ENCODE data around the gene SLC41A3.
"Not testable (repeated sequence)": the region's sequence is repeated elsewhere in the genome, so short reads cannot be mapped to it uniquely, and the experiment has no call there.

Gene SLC41A3

DNA sequence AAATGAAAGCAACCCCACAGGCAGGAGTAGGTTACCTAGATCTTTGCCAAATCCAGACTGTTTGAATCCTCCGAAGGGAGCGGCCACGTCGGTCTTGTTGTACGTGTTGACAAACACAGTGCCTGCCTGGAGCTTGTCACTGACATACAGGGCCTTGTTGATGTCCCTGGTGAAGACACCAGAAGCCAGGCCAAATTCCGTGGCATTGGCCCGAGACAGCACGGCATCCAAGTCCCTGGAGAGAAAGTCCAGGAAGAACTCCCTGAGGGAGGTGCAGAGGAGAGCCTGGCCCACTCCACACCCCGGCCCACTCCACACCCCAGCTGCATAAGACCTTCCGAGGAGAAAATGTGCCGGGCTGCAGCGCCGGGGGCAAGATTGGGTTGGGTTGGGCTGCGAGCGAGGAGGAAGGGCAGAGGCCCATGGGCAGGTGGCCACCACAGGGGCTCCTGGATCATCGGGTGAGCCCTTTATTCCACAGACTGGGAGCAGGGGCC lies 21.8 kb upstream of the SLC41A3 start:
- no peak for DNase-seq

DNA sequence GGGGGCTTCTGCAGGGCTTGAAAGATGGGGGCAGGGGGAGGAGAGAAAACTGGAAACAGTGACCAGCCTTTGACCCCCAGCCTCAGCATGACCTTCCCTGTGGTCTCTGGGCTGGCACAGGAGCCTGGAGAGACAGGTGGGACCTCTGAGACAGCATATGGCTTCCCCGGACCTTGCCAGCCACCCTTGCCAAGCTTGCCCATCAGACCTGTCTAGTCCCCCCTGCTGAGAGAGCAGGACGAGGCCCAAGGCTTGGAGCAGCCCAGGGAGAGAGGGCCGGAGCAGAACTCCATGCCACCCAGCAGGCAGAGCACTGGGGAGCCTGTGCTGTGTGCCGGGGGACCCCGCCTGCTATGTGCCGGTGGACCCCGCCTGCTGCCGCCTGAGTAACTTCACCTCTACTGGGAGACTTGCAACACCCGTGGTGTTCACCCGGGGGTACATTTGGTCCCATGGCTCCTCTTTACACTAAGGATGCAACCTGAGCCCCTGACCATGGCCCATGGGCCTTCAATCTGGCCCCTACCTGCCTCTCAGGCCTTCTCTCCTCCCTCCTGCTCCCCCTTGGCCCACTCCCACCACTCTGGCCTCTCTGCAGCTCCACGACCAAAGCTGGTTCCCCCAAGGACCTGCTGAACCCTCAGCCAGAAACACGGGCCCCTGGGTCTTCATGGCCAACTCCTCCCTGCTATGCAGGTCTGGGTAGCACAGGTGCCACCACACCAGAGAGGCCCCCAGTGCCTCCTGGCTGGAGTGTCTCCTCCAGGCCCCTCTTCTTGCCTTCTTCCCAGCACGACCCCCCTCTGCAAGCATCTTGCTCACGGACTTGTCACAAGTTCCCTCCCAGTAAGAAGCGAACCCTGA lies 21.1 kb upstream of the SLC41A3 start:
- no peak for DNase-seq

DNA sequence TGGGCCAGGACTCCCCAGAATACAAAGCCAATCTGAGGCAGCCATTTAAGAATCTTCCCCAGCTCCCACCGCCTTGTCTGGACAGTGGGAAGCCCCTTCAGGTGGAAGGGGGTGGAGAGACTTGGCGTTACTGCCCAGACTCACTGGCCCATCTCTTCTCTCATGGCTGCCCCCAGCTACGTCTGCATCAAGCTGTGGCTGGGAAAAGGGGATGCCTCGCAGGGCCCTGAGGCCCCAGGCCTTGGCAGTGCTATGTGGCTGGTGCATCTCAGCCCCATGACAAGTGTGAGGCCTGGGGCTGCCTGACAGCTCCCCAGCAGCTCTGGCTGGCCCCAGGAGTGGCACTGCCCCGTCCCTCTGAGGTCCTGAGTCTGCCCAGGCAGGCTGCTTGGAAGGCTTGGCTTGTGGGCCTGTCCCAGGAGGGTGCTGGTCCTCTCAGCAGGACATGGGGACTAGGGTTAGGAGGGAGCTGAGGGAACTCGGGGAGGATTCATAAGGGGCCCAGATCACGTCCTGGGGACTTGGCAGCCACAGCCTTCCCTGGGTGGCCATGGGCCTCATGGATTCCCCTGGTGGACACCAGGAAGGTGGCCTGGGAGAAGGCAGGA lies 20.2 kb upstream of the SLC41A3 start:
- DNase-seq, result no peak

DNA sequence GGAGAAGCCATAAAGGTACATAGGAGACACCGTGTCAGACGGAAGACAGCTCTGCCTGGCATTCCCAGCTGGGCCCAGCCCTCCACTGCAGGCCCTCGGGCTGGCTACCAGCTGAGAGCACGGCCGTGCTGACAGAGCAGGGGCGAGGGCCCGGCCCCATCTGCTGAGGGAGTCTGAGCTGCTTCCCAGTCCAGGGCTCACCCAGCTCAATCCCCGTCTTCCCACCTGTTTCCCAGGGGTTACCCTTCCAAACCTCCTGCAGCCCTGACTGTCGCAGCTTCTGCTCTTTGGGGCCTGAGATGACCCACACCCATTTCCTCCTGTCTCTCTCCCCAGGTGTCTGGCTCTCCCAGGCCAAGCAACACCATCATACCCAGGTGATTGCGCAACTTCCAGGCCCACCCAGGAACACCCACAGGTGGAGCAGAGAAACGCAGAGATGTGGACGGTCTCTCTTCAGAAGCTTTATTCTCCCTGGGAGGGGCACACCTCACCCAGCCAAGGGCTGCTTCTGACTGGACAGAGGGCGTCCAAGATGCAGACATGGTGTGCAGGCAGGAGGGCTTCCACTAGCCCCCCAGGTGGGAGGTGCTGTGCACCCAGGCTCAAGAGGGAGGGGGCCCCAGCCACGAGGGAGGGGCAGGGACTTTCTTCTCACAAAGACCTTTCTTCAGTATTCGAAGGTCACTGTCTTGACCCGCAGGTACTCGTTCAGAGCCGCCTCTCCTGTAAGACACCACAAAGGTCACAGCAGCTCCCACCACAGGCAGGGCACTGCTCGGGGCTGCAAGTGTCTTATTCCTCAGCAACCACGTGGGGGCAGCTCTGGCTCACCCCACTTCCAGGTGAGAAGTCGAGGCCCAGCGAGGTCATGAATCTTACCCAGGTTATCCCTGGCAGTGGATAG lies 19.4 kb upstream of the SLC41A3 start:
- DNase-seq, result no peak

DNA sequence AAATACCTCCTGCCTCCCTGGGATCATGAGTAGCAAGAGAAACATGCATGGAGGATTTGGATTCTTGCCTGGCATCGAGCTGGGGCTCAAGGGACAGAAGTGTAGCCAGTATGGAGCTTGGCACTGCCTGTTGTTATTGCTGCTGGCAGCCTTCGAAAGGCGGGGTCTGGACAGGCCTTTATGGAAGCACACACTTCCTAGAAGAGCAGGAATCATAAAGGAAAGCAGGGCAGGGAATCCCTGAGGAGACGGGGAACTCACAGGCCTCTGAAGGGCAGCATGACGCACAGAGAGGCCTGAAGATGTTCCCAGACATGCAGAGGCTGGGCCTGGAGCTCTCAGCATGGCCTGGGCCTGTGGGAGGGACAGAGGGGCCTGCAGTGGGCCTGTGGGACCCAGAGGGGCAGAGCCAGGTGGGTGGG lies 18.6 kb upstream of the SLC41A3 start:
- no peak for DNase-seq

DNA sequence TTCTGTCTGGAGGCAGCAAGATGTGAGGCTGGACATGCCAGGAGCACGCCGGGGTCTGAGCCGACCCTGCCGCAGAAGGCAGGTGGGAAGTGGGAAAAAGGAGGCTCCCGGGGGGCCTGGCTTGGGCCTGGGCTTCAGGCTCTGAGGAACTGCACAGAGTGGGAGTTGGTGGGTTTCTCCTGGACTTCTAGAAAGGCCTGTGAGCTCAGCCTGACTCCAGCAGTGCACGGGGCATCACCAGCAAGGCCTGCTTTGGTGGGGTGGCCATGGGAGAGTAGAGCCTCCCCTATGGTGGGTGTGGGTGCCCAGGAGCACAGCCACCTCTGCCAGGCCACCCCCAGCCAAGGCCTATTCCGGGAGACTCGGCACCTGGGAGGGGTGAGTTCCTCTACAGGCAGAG lies 18.1 kb upstream of the SLC41A3 start:
- no peak for DNase-seq

DNA sequence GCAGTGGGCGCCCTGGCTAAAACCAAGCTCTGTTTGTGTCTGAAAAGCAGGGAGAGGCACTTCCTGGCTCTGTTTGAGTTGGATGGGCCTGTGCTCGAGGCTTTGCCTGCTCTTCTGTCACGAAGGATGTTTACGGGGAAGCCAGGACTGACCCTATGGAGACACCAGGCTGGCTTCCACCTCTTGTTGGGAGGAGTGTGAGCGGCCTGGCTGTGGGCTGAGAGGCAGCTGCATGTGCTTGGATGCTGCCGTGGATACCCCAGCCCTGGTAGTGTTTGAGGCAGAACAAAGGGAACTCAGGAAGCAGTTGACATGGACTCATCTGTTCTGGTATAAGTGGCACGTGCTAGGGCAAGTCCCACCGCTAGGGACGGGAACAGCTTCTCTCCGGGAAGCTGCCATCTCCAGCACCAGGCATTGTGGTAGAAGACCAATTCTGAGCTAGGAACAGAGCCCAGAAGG lies 17.6 kb upstream of the SLC41A3 start:
- no peak for DNase-seq

DNA sequence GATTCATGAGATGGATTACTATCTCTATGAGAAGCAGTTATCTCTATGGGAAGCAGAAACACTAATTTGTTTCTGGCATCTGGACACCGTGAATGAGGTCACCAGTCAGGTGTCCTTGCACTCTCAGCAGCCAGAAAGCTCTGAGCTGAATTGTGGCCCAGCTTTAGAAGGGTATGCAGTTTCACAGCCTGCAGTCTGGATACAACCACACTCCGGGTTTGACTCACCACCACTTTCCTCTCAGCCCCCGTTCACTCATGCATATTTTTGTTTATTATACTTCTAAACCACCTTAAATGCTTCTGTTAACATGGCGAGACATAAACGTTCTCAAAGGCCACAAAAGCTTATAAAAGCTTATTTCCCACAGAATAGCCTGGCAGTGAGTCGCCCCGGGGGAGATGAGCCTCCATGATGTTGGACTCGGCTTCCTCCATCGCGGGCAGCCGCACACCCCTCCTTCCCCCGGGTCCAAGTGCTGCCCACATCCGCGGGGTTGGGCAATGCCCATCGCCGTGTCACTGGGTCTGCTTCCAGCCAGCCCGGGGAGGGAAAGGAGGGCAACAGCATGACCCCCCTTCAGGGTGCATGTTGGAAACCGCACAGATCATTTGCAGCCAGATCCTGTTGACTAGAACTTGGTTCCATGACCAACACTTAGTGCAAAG lies 16.8 kb upstream of the SLC41A3 start:
- DNase-seq, result no peak

DNA sequence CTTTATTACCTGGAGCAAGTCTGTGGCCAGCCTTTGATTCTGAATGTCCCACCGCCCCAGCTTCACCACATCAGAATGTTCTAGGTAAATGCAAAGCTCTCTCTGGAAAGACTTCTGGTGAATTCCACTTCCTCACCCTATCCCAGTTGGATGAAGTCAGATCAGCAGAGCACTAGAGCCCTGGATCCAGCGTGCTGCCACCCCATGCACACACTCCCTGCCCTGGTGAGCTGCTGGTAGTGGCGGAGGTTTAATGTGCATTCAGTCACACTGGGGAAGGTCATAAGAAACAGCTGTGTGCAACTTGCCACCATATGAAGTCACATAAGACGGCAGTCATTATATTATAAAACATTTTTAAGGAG lies 16.3 kb upstream of the SLC41A3 start:
- DNase-seq, result no peak

DNA sequence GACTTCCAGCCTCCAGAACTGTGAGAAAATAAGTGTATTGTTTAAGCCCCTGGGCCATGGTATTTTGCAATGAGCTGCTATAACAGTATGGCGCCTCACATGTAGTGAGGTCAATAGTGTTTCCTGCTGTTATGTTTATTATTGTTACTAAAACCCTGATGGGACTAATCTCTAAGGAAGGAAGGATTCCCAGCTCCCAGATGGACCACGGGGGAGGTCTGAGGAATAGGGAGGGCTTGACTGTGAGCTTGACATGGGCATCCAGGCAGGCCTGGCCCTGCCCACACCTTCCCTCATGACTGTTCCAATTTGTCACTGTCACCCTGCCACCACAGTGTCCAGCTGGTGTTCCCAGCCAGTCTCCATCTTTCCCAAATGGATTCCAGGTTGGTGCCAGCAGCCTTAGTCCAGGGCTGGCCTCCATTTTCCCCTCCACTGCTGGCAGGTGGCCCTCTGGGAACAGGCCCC lies 14.5 kb upstream of the SLC41A3 start:
- DNase-seq, result no peak

DNA sequence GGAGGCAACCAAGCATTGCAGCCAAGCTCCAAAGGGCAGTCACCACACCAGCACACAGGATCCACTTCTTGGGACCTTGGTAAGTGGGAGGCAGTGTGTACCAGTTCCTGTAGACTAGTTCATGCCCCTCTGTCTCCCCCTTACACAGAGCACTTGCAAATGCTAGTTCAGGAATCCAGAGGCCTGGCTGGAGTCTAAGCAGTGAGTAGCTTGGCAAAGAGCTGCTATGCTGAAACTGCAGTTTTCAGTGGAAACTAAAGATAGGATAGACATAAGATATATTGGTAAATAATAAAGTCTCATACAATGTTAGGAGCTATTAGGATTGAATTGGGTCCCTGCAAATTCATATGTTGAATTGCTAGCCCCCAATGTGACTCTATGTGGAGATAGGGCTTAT lies 13.9 kb upstream of the SLC41A3 start:
- no peak for DNase-seq

DNA sequence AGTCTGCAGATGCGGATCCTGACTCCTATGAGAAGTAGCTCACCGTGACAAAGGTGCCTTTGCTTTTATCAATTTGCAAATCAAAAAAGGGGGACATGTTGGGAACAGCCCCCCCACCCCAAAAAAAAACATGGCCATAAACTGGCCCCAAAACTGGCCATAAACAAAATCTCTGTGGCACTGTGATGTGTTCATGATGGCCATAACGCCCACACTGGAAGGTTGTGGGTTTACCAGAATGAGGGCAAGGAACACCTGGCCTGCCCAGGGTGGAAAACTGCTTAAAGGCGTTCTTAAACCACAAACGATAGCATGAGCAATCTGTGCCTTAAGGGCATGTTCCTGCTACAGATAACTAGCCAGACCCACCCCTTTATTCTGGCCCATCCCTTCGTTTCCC lies 12.3 kb upstream of the SLC41A3 start:
- not testable (repeated sequence) for DNase-seq

DNA sequence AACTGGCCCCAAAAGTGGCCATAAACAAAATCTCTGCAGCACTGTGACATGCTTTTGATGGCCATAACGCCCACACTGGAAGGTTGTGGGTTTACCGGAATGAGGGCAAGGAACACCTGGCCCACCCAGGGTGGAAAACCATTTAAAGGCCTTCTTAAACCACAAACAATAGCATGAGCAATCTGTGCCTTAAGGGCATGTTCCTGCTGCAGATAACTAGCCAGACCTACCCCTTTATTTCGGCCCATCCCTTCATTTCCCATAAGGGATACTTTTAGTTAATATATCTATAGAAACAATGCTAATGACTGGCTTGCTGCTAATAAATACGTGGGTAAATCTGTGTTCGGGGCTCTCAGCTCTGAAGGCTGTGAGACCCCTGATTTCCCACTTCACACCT lies 8.2 kb upstream of the SLC41A3 start:
- DNase-seq, result not testable (repeated sequence)

DNA sequence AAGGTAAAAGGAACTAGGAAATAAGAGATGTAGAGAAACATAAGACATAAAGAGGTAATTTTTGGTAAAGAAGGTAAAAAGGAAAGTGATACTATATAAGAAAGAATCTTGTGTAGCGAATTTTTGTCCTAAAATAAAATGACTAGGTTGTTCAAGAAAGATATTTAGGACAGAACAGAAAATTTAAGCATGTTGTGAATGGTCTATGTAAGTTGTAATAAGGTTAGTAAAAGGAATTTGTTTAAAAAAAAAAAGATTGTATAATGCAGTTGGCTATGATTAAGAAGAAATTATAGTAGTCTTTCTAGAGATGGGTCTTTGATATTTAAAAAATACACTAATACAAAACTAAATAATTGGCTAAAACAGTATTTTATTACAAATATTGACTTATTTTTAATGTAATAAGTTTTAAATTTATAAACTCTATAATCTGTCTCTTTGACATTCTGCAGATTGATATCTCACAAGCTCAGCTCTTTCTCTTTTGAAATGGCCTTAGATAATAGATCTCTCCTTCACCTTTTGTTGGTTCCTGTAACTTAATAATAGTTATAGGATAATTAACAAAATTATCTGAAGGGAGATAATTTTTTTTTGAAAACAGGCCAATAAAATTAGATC lies 3.7 kb upstream of the SLC41A3 start:
- DNase-seq, result no peak

DNA sequence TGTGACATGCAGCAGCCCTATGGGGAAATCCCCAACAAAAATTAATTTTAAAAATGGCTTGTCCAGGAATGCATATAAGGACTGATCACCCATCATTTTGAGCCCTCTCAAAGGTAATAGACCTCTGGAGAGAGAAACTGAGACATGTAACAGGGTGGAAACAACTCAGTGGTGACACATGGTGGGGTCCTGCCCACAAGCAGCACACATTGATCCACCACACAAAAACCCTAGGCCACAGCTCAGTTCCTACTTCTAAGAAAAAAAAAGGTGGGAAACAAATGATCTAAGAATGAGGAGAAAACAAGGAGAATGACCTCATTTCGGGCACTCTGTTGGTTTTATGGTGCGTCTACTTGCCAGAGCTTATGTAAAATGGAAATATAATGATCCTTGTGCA lies 1.9 kb upstream of the SLC41A3 start:
- no peak for DNase-seq

DNA sequence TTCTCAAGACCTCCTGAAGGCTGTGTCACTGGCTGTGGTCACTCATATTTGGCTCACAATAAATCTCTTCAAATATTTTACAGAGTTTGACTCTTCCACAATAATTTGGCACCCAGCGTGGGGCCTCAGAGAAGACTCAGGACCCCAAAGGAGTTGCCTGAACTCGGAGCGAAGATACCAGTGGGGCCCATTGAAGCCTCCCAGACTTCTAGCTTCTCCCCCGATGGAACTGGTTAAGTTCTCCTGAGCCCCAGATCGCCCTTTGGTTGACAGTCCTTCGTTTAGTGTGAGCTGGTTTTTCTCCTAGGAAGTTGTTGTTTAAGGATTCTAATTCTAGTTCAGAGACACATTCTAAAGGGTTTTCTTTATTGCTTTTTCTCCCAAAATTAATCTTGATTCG lies 1.4 kb upstream of the SLC41A3 start:
- no peak for DNase-seq

DNA sequence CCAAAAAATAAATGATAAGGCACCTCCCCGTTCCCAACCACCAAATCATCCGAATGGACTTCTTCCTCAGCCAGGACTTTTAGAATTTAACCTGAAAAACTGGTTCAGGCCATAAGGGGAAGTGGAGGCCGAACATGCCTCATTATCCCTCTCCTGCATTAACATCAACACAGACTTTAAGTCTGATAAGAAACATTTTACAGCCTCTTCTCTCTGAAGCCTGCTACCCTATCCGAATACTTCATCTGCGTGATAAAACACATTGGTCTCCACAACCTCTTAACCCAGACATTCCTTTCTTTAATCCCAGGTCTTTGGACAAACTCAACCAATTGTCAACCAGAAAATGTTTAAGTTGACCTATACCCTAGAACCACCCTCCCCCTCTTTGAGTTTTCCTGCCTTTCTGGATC lies 850 bp upstream of the SLC41A3 start:
- DNase-seq, result no peak

DNA sequence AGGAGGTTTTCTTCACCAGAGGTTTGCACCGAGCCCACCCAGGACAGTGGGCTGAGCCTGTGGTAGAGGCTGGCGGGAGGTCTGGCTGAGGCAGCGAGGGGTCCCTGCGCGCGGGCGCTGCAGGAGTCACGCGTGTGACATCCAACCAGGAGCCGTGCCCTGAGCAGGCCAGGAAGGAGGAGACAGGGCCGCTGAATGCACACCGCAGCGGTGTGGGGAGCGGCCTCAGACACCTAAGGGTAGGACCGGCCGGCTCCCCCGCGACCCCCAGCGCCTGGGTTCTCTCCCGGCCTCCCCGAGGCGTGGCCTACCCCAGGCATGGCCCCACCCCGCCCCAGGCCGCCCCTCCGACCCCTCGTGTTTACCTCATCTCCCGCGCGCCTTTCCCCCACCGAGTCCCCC lies 412 bp downstream of the SLC41A3 start:
- no peak for DNase-seq

DNA sequence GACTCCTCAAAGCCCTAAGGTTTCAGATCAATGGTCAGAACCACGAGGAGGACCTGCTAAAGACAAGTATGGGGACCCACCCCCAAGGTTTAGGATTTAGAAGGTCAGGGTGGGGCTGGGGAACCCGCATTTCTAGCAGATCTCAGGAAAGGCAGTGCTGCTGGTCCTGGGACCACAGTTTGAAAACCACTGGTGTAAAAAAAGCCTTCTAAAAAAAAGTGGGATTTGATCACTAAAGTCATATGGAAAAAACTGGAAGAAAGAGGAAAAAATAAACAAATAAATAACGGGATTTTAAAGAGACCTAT lies 832 bp downstream of the SLC41A3 start:
- no peak for DNase-seq

DNA sequence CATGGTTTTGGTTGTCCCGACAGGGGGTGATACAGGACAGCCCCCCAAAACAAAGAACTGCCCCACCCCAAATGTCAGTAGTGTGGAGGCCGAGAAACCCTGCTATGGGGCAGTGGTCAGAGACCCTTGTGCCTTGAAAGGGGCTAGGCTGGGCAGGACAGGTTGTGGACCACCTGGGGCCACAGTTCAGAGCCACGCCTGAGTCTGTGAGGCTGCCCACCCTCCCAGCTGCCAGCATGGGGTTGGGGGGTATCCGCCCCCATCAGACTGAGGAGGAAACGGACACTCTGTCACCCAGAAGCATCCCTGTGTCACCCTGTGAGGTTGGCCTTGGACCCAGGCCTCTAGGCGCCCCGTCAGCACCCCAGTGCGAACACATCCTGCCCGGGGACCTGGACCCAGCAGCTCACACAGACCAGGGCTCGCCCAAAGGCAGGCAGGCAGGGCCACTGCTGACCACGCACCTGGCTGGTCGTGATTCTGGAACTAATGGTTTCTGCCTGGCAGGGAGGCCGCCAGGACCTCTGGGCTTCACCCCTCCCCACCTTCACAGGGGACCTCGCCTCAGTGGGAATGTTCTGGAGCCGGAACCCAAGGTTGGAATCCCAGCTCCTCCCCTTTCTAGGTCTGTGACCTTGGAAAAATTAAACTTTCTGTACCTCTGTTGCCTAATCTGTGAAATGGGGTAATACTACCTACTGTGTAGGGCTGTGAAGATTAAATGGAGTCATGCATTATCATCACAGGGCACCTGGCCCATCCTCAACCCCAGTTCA lies 1.4 kb downstream of the SLC41A3 start:
- no peak for DNase-seq

DNA sequence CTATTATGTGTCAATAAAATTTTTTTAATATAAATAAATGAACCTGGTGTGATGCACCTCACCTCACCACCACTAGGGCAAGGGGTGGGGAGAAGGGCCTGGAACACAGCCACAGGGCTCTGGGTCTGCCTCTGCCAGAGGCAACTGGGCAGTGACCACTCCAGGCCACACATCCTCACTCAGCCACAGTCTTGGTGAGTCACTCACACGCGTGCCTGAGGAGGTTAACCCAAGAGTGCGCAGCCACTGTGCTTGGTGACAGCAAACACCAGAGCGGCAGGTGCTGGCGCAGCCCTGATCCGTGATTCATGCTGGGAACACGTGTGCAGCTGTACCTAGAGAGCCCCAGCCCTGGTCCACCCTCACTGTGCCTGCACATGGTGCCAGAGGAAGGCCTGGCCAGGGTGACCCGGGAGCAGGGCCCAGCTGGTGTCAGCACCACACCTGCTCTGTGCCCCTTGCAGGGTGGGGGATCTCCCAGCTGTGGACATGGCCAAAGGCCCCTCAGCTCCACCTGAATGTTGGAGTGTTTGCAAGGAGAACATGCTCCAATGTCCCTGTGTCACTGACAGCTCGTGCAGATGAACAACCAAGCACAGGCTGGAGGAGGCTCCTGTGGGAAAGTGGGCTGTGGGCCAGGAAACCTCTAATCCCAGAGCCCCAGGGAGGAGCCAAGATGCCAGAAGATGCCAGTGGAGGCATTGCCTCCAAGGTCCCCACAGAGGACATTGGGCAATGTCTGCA lies 2.1 kb downstream of the SLC41A3 start:
- no peak for DNase-seq

All from cortex of kidney (tissue), 1 donor.